NB4 (cell line): ENCODE measurements around the gene PRORP.

Experiments used
- DNase-seq: peaks from one replicate; pipeline ENCODE4 v3.0.0; 2010; ENCODE audit warnings: low read depth
- H3K4me3 ChIP-seq: one replicate; pipeline ENCODE4 v1.5.1; 2011; ENCODE audit warnings: mild to moderate bottlenecking, low read depth, low read length, moderate library complexity
- MYC ChIP-seq: IDR thresholded peaks from 2 replicates; pipeline ENCODE4 v1.6.1; 2011; ENCODE audit warnings: low read depth, low read length
- POLR2A ChIP-seq: IDR thresholded peaks from 2 replicates; pipeline ENCODE4 v1.6.1; 2011; ENCODE audit warnings: mild to moderate bottlenecking; ENCODE audit not compliant: insufficient read length; ENCODE audit errors: extremely low read depth
- TF ChIP-seq, protein P1 (sequence below): IDR thresholded peaks from one replicate; pipeline ENCODE4 v1.5.1; 2012; ENCODE audit warnings: low read depth, low read length
- TF ChIP-seq, protein P2 (sequence below): IDR thresholded peaks from 2 replicates; pipeline ENCODE4 v1.6.1; 2011; ENCODE audit warnings: low read depth, low read length

The PRORP gene

DNA sequence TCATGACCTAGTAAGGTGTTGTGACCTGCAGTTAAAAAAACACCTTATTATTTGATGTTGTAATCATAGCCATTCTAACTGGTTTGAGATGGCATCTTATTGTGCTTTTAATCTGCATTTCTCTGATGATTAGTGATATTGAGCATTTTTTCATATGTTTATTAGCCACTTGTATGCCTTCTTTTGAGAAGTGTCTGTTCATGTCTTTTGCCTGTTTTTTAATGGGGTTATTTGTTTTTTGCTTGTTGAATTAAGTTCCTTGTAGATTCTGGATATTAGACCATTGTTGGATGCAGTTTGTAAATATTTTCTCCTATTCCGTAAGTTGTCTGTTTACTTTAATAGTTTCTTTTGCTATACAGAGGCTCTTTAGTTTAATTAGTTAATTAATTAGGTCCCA, 41.0 kb downstream of the PRORP start:
- no peak for DNase-seq
- TF ChIP-seq POLR2A (no peak), MYC (no peak)
- TF ChIP-seq, protein P1, sequence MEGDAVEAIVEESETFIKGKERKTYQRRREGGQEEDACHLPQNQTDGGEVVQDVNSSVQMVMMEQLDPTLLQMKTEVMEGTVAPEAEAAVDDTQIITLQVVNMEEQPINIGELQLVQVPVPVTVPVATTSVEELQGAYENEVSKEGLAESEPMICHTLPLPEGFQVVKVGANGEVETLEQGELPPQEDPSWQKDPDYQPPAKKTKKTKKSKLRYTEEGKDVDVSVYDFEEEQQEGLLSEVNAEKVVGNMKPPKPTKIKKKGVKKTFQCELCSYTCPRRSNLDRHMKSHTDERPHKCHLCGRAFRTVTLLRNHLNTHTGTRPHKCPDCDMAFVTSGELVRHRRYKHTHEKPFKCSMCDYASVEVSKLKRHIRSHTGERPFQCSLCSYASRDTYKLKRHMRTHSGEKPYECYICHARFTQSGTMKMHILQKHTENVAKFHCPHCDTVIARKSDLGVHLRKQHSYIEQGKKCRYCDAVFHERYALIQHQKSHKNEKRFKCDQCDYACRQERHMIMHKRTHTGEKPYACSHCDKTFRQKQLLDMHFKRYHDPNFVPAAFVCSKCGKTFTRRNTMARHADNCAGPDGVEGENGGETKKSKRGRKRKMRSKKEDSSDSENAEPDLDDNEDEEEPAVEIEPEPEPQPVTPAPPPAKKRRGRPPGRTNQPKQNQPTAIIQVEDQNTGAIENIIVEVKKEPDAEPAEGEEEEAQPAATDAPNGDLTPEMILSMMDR = no peak
- TF ChIP-seq, protein P2, sequence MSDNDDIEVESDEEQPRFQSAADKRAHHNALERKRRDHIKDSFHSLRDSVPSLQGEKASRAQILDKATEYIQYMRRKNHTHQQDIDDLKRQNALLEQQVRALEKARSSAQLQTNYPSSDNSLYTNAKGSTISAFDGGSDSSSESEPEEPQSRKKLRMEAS = no peak
- H3K4me3 ChIP-seq = no peak overlapping the region

DNA sequence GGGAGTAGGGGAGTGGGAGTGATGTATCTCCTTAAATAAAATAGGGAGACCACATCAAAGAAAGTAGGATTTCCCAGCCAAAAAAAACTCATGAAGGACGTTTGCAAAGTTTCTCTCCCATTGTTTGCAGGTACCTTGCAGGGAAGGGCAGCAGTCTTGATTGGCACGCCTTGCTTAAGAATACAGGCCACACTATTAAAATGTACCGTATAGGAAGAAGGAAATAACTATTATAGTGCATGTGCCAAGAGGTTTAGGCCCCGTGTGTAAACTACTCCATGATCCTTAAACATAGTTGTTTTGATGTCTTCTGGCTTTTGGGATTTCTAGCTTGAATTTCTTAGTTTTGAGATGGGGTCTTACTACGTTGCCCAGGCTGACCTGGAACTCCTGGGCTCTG, 42.5 kb downstream of the PRORP start:
- DNase-seq = no peak
- no peak overlapping the region for H3K4me3 ChIP-seq
- TF ChIP-seq POLR2A = no peak
- TF ChIP-seq, protein P2 = no peak
- TF ChIP-seq, protein P1 = no peak
- TF ChIP-seq MYC = no peak

DNA sequence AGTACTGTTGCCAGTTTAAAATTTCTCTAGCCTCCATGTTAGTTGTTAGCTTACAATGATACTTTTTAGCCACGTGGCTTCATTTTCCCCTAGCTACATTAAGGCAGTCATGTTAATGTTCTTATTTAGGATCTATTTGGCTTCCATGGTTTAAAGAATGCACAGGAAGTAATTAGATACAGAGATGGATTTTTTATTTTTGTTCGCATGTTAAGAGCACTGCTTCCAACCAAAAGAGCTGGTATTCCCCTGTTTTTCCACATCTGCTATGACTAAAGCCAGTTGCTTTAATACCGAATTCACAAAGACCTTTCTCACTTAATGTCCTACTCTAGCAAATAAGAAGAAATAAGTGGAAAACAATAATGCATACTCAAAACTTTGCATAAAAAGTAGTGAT, 45.1 kb downstream of the PRORP start:
- TF ChIP-seq, protein P1 = no peak
- TF ChIP-seq, protein P2 = no peak
- no peak for TF ChIP-seq MYC
- TF ChIP-seq POLR2A = no peak
- DNase-seq = no peak
- no peak overlapping the region for H3K4me3 ChIP-seq
